Gastroesophageal sphincter (tissue), 3 donors: ENCODE results near the gene MMD2.

Experiments
- CTCF ChIP-seq, 4 experiments: fragments of 200-600 bp in 2 of 4; fragments of 450-650 bp in 2 of 4; sonication (generic) in 1 of 4; IDR thresholded peaks; one replicate each; pipeline ENCODE4 v1.5.1; 2017 to 2019; ENCODE audit warnings: antibody characterized with exemption in 4 of 4, mild to moderate bottlenecking in 2 of 4, moderate library complexity in 2 of 4
- POLR2A ChIP-seq, 2 donors: fragments of 450-650 bp; IDR thresholded peaks; one replicate each; pipeline ENCODE4 v1.6.1; 2017; ENCODE audit warnings: antibody characterized with exemption in 2 of 2, mild to moderate bottlenecking in 2 of 2, moderate library complexity in 1 of 2

GRCh38 chr7:4911111-4911828, 47.7 kb downstream of the MMD2 start:
- no peak for TF ChIP-seq CTCF (IDR thresholded peaks at IDR 0.05)
- no peak for TF ChIP-seq POLR2A (IDR thresholded peaks at IDR 0.05)
